Testis (tissue), 2 donors: ENCODE data around the gene WDR4.

Experiments used
- POLR2A ChIP-seq: fragments of 450-650 bp; IDR thresholded peaks from one replicate; pipeline ENCODE4 v1.6.1; 2017; ENCODE audit warnings: antibody characterized with exemption, mild to moderate bottlenecking, moderate library complexity
- TF ChIP-seq, protein P1 (sequence below), 3 experiments: fragments of 450-650 bp in 2 of 3; fragments of 200-600 bp in 1 of 3; sonication (generic) in 1 of 3; IDR thresholded peaks; one replicate each; pipeline ENCODE4 v1.5.1; 2016 to 2019; ENCODE audit warnings: antibody characterized with exemption in 3 of 3, mild to moderate bottlenecking in 2 of 3, moderate library complexity in 1 of 3

DNA sequence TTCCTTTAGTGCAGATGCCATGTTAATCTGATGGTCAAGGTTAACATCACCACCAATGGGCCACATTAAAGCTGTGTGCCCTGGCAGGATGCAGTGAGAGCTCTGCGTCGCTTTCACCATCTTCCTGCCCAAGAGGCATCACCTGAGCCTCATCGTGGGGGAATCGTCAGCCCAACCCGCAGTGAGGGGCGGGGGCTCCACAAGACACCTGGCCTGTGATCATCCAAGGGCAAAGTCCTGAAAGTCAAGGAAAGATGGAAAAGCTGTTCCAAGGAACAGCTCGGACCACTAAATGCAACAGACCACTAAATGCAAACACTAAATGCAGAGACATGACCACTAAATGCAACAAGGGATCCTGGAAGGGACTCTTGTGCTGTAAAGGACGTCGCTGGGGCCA lies 49.9 kb downstream of the WDR4 start:
- TF ChIP-seq, protein P1, sequence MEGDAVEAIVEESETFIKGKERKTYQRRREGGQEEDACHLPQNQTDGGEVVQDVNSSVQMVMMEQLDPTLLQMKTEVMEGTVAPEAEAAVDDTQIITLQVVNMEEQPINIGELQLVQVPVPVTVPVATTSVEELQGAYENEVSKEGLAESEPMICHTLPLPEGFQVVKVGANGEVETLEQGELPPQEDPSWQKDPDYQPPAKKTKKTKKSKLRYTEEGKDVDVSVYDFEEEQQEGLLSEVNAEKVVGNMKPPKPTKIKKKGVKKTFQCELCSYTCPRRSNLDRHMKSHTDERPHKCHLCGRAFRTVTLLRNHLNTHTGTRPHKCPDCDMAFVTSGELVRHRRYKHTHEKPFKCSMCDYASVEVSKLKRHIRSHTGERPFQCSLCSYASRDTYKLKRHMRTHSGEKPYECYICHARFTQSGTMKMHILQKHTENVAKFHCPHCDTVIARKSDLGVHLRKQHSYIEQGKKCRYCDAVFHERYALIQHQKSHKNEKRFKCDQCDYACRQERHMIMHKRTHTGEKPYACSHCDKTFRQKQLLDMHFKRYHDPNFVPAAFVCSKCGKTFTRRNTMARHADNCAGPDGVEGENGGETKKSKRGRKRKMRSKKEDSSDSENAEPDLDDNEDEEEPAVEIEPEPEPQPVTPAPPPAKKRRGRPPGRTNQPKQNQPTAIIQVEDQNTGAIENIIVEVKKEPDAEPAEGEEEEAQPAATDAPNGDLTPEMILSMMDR (IDR thresholded peaks at IDR 0.05), result no peak
- TF ChIP-seq POLR2A, result no peak
